CD4-positive, CD25-positive, alpha-beta regulatory T cell (primary cell): ENCODE measurements around the gene SERPINA4. TPM values are rescaled to one million over a fixed set of nuclear protein-coding genes. Genes with fewer than 3 reads are reported as not detected.

ENCODE experiments used
- ATAC-seq, 2 donors: fragments of 150-1000 bp; cut with Tn5 transposase; one replicate each; pipeline ENCODE4 v1.10.0; 2021; ENCODE audit warnings: low read depth in 2 of 2, moderate number of reproducible peaks in 2 of 2, moderate library complexity in 1 of 2
- DNase-seq, 3 donors: peaks; one replicate each; pipeline versions ENCODE4 v3.0.0 to v3.0.0-alpha.2; 2012 to 2022; ENCODE audit warnings: mixed read lengths in 1 of 3
- H3K27ac ChIP-seq: one replicate; pipeline ENCODE4 v1.7.0; 2013; ENCODE audit warnings: mild to moderate bottlenecking, low read length; ENCODE audit not compliant: insufficient read depth, poor library complexity, severe bottlenecking
- H3K27me3 ChIP-seq: one replicate; pipeline ENCODE4 v1.7.0; 2013; ENCODE audit warnings: low read length; ENCODE audit not compliant: control insufficient read depth, insufficient read depth
- H3K36me3 ChIP-seq: one replicate; pipeline ENCODE4 v1.7.0; 2013; ENCODE audit warnings: mild to moderate bottlenecking, low read length, moderate library complexity; ENCODE audit not compliant: control insufficient read depth, insufficient read depth
- H3K4me1 ChIP-seq: 2 replicates; pipeline ENCODE4 v1.7.0; 2013; ENCODE audit warnings: mild to moderate bottlenecking, low read length; ENCODE audit not compliant: insufficient read depth, control insufficient read depth, poor library complexity, severe bottlenecking
- H3K4me3 ChIP-seq: one replicate; pipeline ENCODE4 v1.7.0; 2013; ENCODE audit warnings: low read depth, mild to moderate bottlenecking, low read length, moderate library complexity
- H3K9me3 ChIP-seq, 2 experiments: 1 replicate in 1 of 2; 2 replicates in 1 of 2; pipeline ENCODE4 v1.7.0; 2013; ENCODE audit warnings: low read length in 2 of 2, mild to moderate bottlenecking in 1 of 2, moderate library complexity in 1 of 2; ENCODE audit not compliant: control insufficient read depth in 2 of 2
- H3K27ac Mint-ChIP-seq, 3 donors: one replicate each; pipeline ENCODE4 v1.8.0; 2020 to 2022; ENCODE audit warnings: mild to moderate bottlenecking in 3 of 3, mixed read lengths in 3 of 3, moderate library complexity in 2 of 3
- H3K27me3 Mint-ChIP-seq: one replicate; pipeline ENCODE4 v1.8.0; 2022; ENCODE audit warnings: mild to moderate bottlenecking, mixed read lengths
- H3K36me3 Mint-ChIP-seq: one replicate; pipeline ENCODE4 v1.8.0; 2020; ENCODE audit warnings: mixed read lengths
- H3K4me1 Mint-ChIP-seq, 4 donors: one replicate each; pipeline ENCODE4 v1.8.0; 2020 to 2022; ENCODE audit warnings: mixed read lengths in 4 of 4, mild to moderate bottlenecking in 1 of 4
- H3K4me3 Mint-ChIP-seq, 4 donors: one replicate each; pipeline ENCODE4 v1.8.0; 2020 to 2022; ENCODE audit warnings: mild to moderate bottlenecking in 4 of 4, mixed read lengths in 4 of 4, moderate library complexity in 3 of 4
- H3K9me3 Mint-ChIP-seq, 7 donors: one replicate each; pipeline ENCODE4 v1.8.0; 2020 to 2022; ENCODE audit warnings: mixed read lengths in 7 of 7, mild to moderate bottlenecking in 3 of 7, moderate library complexity in 2 of 7
- polyA plus RNA-seq, 4 donors: library from polyadenylated mRNA; unstranded; fragments of 300-500 nt; fragmentation: Illumina TruSeq; gene quantifications; one replicate each; pipeline ENCODE4 v1.2.3, GENCODE V29; 2021
- total RNA-seq: library from RNA; stranded (reverse); gene quantifications from one replicate; pipeline ENCODE4 v1.2.3, GENCODE V29; 2022

Gene SERPINA4
- total and polyA plus RNA-seq, 5 donors from 2014 or later = not detected

GRCh38 chr14:94539181-94539580 is 22.1 kb upstream of the SERPINA4 start:
- no peak overlapping the region for H3K27ac Mint-ChIP-seq
- peaks cover 0 to 4% (median 0%) of the 10 kb centered on the region in 7 donors for H3K9me3 Mint-ChIP-seq
- H3K27me3 Mint-ChIP-seq = peaks cover 4% of the 10 kb centered on the region
- DNase-seq = no peak
- H3K36me3 ChIP-seq = no peaks in the 10 kb centered on the region
- H3K27ac ChIP-seq = no peak overlapping the region
- no peak overlapping the region for H3K4me3 Mint-ChIP-seq
- no peaks in the 10 kb centered on the region for H3K4me1 ChIP-seq
- no peaks in the 10 kb centered on the region for H3K36me3 Mint-ChIP-seq
- H3K4me1 Mint-ChIP-seq = no peaks in the 10 kb centered on the region
- no peaks in the 10 kb centered on the region for H3K27me3 ChIP-seq
- no peak for ATAC-seq
- no peaks in the 10 kb centered on the region for H3K9me3 ChIP-seq
- no peak overlapping the region for H3K4me3 ChIP-seq

- DNase-seq (no peak), ATAC-seq (no peak)
- Mint-ChIP-seq H3K9me3 (peaks cover 0 to 4% (median 0%) of the 10 kb centered on the region in 7 donors), H3K4me1 (no peaks in the 10 kb centered on the region), H3K36me3 (no peaks in the 10 kb centered on the region), H3K27me3 (peaks cover 4% of the 10 kb centered on the region), H3K4me3 (no peak overlapping the region), H3K27ac (no peak overlapping the region)
- no peaks in the 10 kb centered on the region for H3K4me1 ChIP-seq
- no peak overlapping the region for H3K27ac ChIP-seq
- H3K9me3 ChIP-seq = no peaks in the 10 kb centered on the region
- H3K27me3 ChIP-seq = no peaks in the 10 kb centered on the region
- no peaks in the 10 kb centered on the region for H3K36me3 ChIP-seq
- no peak overlapping the region for H3K4me3 ChIP-seq
Measured at GRCh38 chr14:94540031-94540794, 21.0 kb upstream of the SERPINA4 start.

GRCh38 chr14:94541234-94541975 is 19.8 kb upstream of the SERPINA4 start:
- ATAC-seq = no peak
- no peaks in the 10 kb centered on the region for H3K9me3 ChIP-seq
- no peak for DNase-seq
- H3K4me3 ChIP-seq = no peak overlapping the region
- Mint-ChIP-seq H3K36me3 (no peaks in the 10 kb centered on the region), H3K4me3 (no peak overlapping the region), H3K27me3 (peaks cover 4% of the 10 kb centered on the region), H3K9me3 (peaks cover 0 to 4% (median 0%) of the 10 kb centered on the region in 7 donors), H3K27ac (no peak overlapping the region), H3K4me1 (no peaks in the 10 kb centered on the region)
- no peaks in the 10 kb centered on the region for H3K27me3 ChIP-seq
- no peaks in the 10 kb centered on the region for H3K4me1 ChIP-seq
- H3K36me3 ChIP-seq = no peaks in the 10 kb centered on the region
- no peak overlapping the region for H3K27ac ChIP-seq

- Mint-ChIP-seq H3K4me1 (no peaks in the 10 kb centered on the region), H3K27ac (no peak overlapping the region), H3K36me3 (no peaks in the 10 kb centered on the region), H3K27me3 (peaks cover 4% of the 10 kb centered on the region), H3K4me3 (no peak overlapping the region), H3K9me3 (peaks cover 0 to 4% (median 0%) of the 10 kb centered on the region in 7 donors)
- no peaks in the 10 kb centered on the region for H3K4me1 ChIP-seq
- no peaks in the 10 kb centered on the region for H3K9me3 ChIP-seq
- no peak overlapping the region for H3K4me3 ChIP-seq
- H3K27ac ChIP-seq = no peak overlapping the region
- ATAC-seq (no peak), DNase-seq (no peak)
- H3K36me3 ChIP-seq = no peaks in the 10 kb centered on the region
- no peaks in the 10 kb centered on the region for H3K27me3 ChIP-seq
Measured at GRCh38 chr14:94542111-94542810, 19.0 kb upstream of the SERPINA4 start.

- no peak for ATAC-seq
Measured at GRCh38 chr14:94542811-94543440, 18.3 kb upstream of the SERPINA4 start.

GRCh38 chr14:94543449-94544124 is 17.7 kb upstream of the SERPINA4 start:
- no peak overlapping the region for H3K27ac Mint-ChIP-seq
- H3K36me3 Mint-ChIP-seq = no peaks in the 10 kb centered on the region
- ATAC-seq (no peak), DNase-seq (no peak)
- Histone ChIP-seq H3K36me3 (no peaks in the 10 kb centered on the region), H3K9me3 (no peaks in the 10 kb centered on the region), H3K27ac (no peak overlapping the region), H3K27me3 (no peaks in the 10 kb centered on the region), H3K4me3 (no peak overlapping the region), H3K4me1 (no peaks in the 10 kb centered on the region)
- H3K4me1 Mint-ChIP-seq = no peaks in the 10 kb centered on the region
- H3K4me3 Mint-ChIP-seq = no peak overlapping the region
- H3K27me3 Mint-ChIP-seq = peaks cover 4% of the 10 kb centered on the region
- peaks cover 0 to 2% (median 0%) of the 10 kb centered on the region in 7 donors for H3K9me3 Mint-ChIP-seq

More at GRCh38 chr14:94542811-94543440, 18.3 kb upstream of the SERPINA4 start:
- Mint-ChIP-seq H3K27me3 (peaks cover 4% of the 10 kb centered on the region), H3K9me3 (peaks cover 0 to 4% (median 0%) of the 10 kb centered on the region in 7 donors), H3K27ac (no peak overlapping the region), H3K4me3 (no peak overlapping the region), H3K36me3 (no peaks in the 10 kb centered on the region), H3K4me1 (no peaks in the 10 kb centered on the region)
- Histone ChIP-seq H3K4me3 (no peak overlapping the region), H3K4me1 (no peaks in the 10 kb centered on the region), H3K9me3 (no peaks in the 10 kb centered on the region), H3K36me3 (no peaks in the 10 kb centered on the region), H3K27me3 (no peaks in the 10 kb centered on the region), H3K27ac (no peak overlapping the region)
- DNase-seq = no peak

GRCh38 chr14:94544726-94545125 is 16.5 kb upstream of the SERPINA4 start:
- H3K9me3 Mint-ChIP-seq = peaks cover 0 to 1% (median 0%) of the 10 kb centered on the region in 7 donors

More at GRCh38 chr14:94544726-94545125, 16.5 kb upstream of the SERPINA4 start:
- H3K9me3 ChIP-seq = no peaks in the 10 kb centered on the region
- H3K27ac ChIP-seq = no peak overlapping the region
- Mint-ChIP-seq H3K36me3 (no peaks in the 10 kb centered on the region), H3K4me1 (no peaks in the 10 kb centered on the region), H3K27ac (no peak overlapping the region), H3K27me3 (peaks cover 4% of the 10 kb centered on the region), H3K4me3 (no peak overlapping the region)
- no peak overlapping the region for H3K4me3 ChIP-seq
- DNase-seq = no peak
- H3K36me3 ChIP-seq = no peaks in the 10 kb centered on the region
- H3K27me3 ChIP-seq = no peaks in the 10 kb centered on the region
- H3K4me1 ChIP-seq = no peaks in the 10 kb centered on the region
- ATAC-seq = no peak
